HepG2 (cell line): ENCODE results near the gene HK2. TPM values are rescaled to one million over a fixed set of nuclear protein-coding genes. Genes with fewer than 3 reads are reported as not detected.

Experiments
- ARHGAP35 ChIP-seq: sonication (generic); formaldehyde crosslinking; IDR thresholded peaks from 2 replicates; pipeline ENCODE4 v1.9.0; 2022; ENCODE audit warnings: mild to moderate bottlenecking, inconsistent platforms, moderate library complexity, missing genetic modification reagents, borderline replicate concordance
- ATRX ChIP-seq: sonication (generic); formaldehyde crosslinking; IDR thresholded peaks from 2 replicates; pipeline ENCODE4 v1.4.0; 2020; ENCODE audit warnings: missing genetic modification reagents, borderline replicate concordance
- CCAR2 ChIP-seq: fragments of 200-400 bp; formaldehyde crosslinking; optimal IDR thresholded peaks from 2 replicates; pipeline ENCODE3; 2018; ENCODE audit warnings: low read depth, mild to moderate bottlenecking, low read length, moderate library complexity
- EP300 ChIP-seq, 3 experiments: sonication (generic) in 1 of 3; formaldehyde crosslinking in 1 of 3; IDR thresholded peaks; 2 replicates each; pipeline versions ENCODE4 v1.5.1 to v1.6.1; 2011 to 2020; ENCODE audit warnings: low read depth in 2 of 3, low read length in 2 of 3, borderline replicate concordance in 1 of 3, improper control_type of control experiment in 1 of 3, mild to moderate bottlenecking in 1 of 3, missing genetic modification reagents in 1 of 3, moderate library complexity in 1 of 3
- IKZF1 ChIP-seq: fragments of 450-650 bp; IDR thresholded peaks from 2 replicates; pipeline ENCODE4 v1.7.1; 2016
- MAZ ChIP-seq, 2 experiments: sonication (generic) in 1 of 2; formaldehyde crosslinking in 1 of 2; IDR thresholded peaks; 2 replicates each; pipeline versions ENCODE4 v1.5.0 to v1.6.1; 2012 to 2020; ENCODE audit warnings: low read depth in 2 of 2, mild to moderate bottlenecking in 2 of 2, borderline replicate concordance in 1 of 2, improper control_type of control experiment in 1 of 2, low read length in 1 of 2, missing genetic modification reagents in 1 of 2, moderate library complexity in 1 of 2
- PPARG ChIP-seq: conservative IDR thresholded peaks from 2 replicates; pipeline ENCODE4 v1.6.1; 2016; ENCODE audit warnings: missing biosample characterization, missing genetic modification reagents
- SAFB2 ChIP-seq: sonication (generic); formaldehyde crosslinking; IDR thresholded peaks from 2 replicates; pipeline ENCODE4 v1.5.1; 2020; ENCODE audit warnings: missing genetic modification reagents, low read depth, mild to moderate bottlenecking, borderline replicate concordance
- TRIM24 ChIP-seq: sonication (generic); formaldehyde crosslinking; IDR thresholded peaks from 2 replicates; pipeline ENCODE4 v1.8.0; 2022; ENCODE audit warnings: mild to moderate bottlenecking, missing genetic modification reagents
- ZFY ChIP-seq: sonication (generic); formaldehyde crosslinking; IDR thresholded peaks from 2 replicates; pipeline ENCODE4 v1.4.0; 2020; ENCODE audit warnings: missing genetic modification reagents
- ZNF780A ChIP-seq: sonication (generic); formaldehyde crosslinking; IDR thresholded peaks from 2 replicates; pipeline ENCODE4 v1.8.0; 2022; ENCODE audit warnings: mild to moderate bottlenecking, missing genetic modification reagents, moderate library complexity
- ZNF83 ChIP-seq: sonication (generic); formaldehyde crosslinking; IDR thresholded peaks from 2 replicates; pipeline ENCODE4 v1.4.0; 2020; ENCODE audit warnings: missing genetic modification reagents, mild to moderate bottlenecking, borderline replicate concordance
- polyA plus RNA-seq, 8 experiments: library from polyadenylated mRNA; depleted of rRNA in 3 of 8; stranded (reverse) in 7 of 8; unstranded in 1 of 8; fragments of >200 nt; fragmentation: Illumina TruSeq in 4 of 8; extraction: Trizol in 4 of 8; gene quantifications; 2 replicates each; pipeline versions ENCODE4 v1.2.1 to v1.2.3, GENCODE V29; 2011 to 2016; ENCODE audit warnings: low read depth in 4 of 8, missing spikeins in 1 of 8, mixed read lengths in 1 of 8; ENCODE audit not compliant: insufficient read depth in 1 of 8
- total RNA-seq, 5 experiments: library from RNA; depleted of rRNA; stranded (reverse); fragments of >200 nt; fragmentation: Illumina TruSeq; extraction: Trizol; gene quantifications; 2 replicates each; pipeline ENCODE4 v1.2.3, GENCODE V29; 2016; ENCODE audit warnings: low read depth in 1 of 5
- TF ChIP-seq, protein P1 (sequence below): sonication (generic); formaldehyde crosslinking; IDR thresholded peaks from 2 replicates; pipeline ENCODE4 v1.9.0; 2021; ENCODE audit warnings: mild to moderate bottlenecking, missing genetic modification reagents
- TF ChIP-seq, protein P2 (sequence below): IDR thresholded peaks from 2 replicates; pipeline ENCODE4 v1.4.0; 2020; ENCODE audit warnings: mild to moderate bottlenecking, missing genetic modification reagents
- TF ChIP-seq, protein P3 (sequence below): sonication (generic); formaldehyde crosslinking; IDR thresholded peaks from 2 replicates; pipeline ENCODE4 v1.5.0; 2020; ENCODE audit warnings: missing genetic modification reagents

The HK2 gene
- total and polyA plus RNA-seq, 2 of the 13 experiments (the other 11 are each of a cell fraction or from before 2014, with no cell fraction given), result 13.2 to 101 TPM

DNA sequence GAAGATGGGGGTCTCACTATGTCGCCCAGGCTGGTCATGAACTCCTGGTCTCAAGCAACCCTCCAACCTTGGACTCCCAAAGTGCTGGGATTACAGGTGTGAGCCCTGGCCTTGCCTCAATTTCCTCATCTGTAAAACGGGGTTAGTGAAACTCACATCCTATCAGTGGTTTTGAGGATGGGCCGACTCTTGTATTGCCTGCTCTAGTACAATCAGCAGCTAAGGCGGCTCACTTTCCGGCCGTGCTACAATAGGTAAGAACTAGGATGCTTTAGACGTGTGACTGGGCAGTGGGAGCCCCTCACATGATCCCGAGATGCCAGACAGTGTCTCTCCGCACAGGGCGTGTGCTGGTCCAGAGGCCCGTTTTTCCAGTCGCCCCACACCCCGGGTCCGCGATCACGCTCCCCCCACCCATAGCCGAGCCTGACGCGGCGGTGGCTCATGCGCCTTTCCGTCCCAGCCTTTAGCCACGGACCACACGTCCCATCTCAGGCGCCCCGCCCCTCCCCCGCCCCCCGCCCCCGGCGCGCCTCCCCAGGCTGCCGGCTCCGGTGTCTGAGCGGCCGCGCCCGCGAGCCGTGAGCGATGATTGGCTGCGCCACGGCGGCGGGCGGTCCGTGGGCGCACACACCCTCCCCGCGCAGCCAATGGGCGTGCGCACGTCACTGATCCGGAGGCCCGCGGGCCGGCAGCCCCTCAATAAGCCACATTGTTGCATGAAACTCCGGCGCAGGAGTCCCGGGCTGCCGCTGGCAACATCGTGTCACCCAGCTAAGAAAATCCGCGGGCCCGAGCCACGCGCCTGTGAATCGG, at the start of gene HK2 (continued):
- TF ChIP-seq EP300 (IDR thresholded peaks at IDR 0.05; ENCODE audit: low read depth in 2 of 2, low read length in 2 of 2) (no peak), EP300 (CRISPR knock-in tag; IDR thresholded peaks at IDR 0.05; ENCODE audit: borderline replicate concordance) (no peak), ZFY (CRISPR knock-in tag) (peak; percentile 83), ATRX (CRISPR knock-in tag) (no peak), ZNF83 (peak; percentile 21; the same call in 1 of the 2 replicates), ARHGAP35 (CRISPR knock-in tag) (no peak; the same call in 1 of the 2 replicates), TRIM24 (no peak), PPARG (peak; percentile 40; the same call in 1 of the 2 replicates), CCAR2 (no peak), ZNF780A (peak; percentile 32; the same call in 1 of the 2 replicates), SAFB2 (peak; percentile 94; the same call in 1 of the 2 replicates), IKZF1 (no peak), MAZ (IDR thresholded peaks at IDR 0.05; ENCODE audit: borderline replicate concordance, low read depth, low read length) (no peak), MAZ (CRISPR knock-in tag; IDR thresholded peaks at IDR 0.05; ENCODE audit: low read depth) (peak; percentile 36; the same call in 1 of the 2 replicates)
- TF ChIP-seq, protein P1, sequence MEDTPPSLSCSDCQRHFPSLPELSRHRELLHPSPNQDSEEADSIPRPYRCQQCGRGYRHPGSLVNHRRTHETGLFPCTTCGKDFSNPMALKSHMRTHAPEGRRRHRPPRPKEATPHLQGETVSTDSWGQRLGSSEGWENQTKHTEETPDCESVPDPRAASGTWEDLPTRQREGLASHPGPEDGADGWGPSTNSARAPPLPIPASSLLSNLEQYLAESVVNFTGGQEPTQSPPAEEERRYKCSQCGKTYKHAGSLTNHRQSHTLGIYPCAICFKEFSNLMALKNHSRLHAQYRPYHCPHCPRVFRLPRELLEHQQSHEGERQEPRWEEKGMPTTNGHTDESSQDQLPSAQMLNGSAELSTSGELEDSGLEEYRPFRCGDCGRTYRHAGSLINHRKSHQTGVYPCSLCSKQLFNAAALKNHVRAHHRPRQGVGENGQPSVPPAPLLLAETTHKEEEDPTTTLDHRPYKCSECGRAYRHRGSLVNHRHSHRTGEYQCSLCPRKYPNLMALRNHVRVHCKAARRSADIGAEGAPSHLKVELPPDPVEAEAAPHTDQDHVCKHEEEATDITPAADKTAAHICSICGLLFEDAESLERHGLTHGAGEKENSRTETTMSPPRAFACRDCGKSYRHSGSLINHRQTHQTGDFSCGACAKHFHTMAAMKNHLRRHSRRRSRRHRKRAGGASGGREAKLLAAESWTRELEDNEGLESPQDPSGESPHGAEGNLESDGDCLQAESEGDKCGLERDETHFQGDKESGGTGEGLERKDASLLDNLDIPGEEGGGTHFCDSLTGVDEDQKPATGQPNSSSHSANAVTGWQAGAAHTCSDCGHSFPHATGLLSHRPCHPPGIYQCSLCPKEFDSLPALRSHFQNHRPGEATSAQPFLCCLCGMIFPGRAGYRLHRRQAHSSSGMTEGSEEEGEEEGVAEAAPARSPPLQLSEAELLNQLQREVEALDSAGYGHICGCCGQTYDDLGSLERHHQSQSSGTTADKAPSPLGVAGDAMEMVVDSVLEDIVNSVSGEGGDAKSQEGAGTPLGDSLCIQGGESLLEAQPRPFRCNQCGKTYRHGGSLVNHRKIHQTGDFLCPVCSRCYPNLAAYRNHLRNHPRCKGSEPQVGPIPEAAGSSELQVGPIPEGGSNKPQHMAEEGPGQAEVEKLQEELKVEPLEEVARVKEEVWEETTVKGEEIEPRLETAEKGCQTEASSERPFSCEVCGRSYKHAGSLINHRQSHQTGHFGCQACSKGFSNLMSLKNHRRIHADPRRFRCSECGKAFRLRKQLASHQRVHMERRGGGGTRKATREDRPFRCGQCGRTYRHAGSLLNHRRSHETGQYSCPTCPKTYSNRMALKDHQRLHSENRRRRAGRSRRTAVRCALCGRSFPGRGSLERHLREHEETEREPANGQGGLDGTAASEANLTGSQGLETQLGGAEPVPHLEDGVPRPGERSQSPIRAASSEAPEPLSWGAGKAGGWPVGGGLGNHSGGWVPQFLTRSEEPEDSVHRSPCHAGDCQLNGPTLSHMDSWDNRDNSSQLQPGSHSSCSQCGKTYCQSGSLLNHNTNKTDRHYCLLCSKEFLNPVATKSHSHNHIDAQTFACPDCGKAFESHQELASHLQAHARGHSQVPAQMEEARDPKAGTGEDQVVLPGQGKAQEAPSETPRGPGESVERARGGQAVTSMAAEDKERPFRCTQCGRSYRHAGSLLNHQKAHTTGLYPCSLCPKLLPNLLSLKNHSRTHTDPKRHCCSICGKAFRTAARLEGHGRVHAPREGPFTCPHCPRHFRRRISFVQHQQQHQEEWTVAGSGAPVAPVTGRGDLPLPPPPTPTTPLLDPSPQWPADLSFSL (CRISPR knock-in tag), result no peak
- TF ChIP-seq, protein P2, sequence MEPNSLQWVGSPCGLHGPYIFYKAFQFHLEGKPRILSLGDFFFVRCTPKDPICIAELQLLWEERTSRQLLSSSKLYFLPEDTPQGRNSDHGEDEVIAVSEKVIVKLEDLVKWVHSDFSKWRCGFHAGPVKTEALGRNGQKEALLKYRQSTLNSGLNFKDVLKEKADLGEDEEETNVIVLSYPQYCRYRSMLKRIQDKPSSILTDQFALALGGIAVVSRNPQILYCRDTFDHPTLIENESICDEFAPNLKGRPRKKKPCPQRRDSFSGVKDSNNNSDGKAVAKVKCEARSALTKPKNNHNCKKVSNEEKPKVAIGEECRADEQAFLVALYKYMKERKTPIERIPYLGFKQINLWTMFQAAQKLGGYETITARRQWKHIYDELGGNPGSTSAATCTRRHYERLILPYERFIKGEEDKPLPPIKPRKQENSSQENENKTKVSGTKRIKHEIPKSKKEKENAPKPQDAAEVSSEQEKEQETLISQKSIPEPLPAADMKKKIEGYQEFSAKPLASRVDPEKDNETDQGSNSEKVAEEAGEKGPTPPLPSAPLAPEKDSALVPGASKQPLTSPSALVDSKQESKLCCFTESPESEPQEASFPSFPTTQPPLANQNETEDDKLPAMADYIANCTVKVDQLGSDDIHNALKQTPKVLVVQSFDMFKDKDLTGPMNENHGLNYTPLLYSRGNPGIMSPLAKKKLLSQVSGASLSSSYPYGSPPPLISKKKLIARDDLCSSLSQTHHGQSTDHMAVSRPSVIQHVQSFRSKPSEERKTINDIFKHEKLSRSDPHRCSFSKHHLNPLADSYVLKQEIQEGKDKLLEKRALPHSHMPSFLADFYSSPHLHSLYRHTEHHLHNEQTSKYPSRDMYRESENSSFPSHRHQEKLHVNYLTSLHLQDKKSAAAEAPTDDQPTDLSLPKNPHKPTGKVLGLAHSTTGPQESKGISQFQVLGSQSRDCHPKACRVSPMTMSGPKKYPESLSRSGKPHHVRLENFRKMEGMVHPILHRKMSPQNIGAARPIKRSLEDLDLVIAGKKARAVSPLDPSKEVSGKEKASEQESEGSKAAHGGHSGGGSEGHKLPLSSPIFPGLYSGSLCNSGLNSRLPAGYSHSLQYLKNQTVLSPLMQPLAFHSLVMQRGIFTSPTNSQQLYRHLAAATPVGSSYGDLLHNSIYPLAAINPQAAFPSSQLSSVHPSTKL, result peak; percentile 57
- TF ChIP-seq, protein P3, sequence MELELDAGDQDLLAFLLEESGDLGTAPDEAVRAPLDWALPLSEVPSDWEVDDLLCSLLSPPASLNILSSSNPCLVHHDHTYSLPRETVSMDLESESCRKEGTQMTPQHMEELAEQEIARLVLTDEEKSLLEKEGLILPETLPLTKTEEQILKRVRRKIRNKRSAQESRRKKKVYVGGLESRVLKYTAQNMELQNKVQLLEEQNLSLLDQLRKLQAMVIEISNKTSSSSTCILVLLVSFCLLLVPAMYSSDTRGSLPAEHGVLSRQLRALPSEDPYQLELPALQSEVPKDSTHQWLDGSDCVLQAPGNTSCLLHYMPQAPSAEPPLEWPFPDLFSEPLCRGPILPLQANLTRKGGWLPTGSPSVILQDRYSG (CRISPR knock-in tag), result peak; percentile 70; the same call in 1 of the 2 replicates
